ENCODE measurements around the gene PHC2. TPM values are rescaled to one million over a fixed set of nuclear protein-coding genes. Genes with fewer than 3 reads are reported as not detected.

Gene PHC2
- total RNA-seq, 4 donors from 2014 or later = 52.7 to 68.9 (median 59.8) TPM

DNA sequence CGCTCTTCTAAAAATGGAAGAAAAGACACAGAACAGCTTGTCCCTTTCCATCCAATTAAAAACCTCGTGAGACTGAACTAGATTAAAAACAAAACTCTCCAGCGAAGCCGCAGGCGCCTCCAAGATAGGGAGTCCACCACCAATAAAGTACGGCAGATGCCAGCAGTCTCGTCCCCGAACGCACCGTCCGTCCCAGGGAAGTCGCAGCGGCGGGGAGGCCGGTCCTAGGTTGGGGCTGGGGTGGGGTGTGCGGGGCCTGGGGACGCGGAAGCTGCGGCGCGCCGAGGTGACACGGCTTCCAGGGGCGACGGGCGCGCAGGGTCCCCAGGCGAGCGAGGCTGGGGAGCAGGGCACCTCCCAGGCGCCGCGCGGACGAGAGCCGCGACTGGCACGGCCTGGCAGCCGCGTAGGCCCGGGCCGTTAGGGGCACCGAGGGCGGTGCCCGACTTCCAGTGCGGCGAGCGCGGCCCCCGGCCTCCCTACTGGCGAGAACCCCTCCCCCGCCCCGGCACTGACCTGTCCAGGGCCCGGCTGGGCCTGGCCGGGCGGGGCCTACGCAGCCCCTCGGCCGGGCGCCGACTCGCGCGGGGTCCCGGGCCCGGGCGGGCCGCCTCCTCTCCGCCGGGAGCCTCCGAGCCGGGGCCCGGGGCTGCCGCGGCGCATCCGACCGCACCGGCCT is 81.7 kb downstream of the PHC2 start:
- Histone ChIP-seq H3K9me3 (no peaks in the 10 kb centered on the region), H3K4me1 (peaks cover 19 to 49% (median 49%) of the 10 kb centered on the region in 4 donors), H3K27me3 (no peaks in the 10 kb centered on the region), H3K27ac (peak overlapping the region; percentile 95 to 99 (median 98)), H3K4me3 (peak overlapping the region; percentile 44 to 96 (median 81)), H3K36me3 (no peaks in the 10 kb centered on the region)
- TF ChIP-seq POLR2AphosphoS5 (IDR thresholded peaks at IDR 0.05) (peak in 1 of 3 donors; percentile 13), EP300 (IDR thresholded peaks at IDR 0.05; ENCODE audit: low read depth) (no peak), POLR2A (IDR thresholded peaks at IDR 0.05) (peak; percentile 24)
- TF ChIP-seq, protein P1, sequence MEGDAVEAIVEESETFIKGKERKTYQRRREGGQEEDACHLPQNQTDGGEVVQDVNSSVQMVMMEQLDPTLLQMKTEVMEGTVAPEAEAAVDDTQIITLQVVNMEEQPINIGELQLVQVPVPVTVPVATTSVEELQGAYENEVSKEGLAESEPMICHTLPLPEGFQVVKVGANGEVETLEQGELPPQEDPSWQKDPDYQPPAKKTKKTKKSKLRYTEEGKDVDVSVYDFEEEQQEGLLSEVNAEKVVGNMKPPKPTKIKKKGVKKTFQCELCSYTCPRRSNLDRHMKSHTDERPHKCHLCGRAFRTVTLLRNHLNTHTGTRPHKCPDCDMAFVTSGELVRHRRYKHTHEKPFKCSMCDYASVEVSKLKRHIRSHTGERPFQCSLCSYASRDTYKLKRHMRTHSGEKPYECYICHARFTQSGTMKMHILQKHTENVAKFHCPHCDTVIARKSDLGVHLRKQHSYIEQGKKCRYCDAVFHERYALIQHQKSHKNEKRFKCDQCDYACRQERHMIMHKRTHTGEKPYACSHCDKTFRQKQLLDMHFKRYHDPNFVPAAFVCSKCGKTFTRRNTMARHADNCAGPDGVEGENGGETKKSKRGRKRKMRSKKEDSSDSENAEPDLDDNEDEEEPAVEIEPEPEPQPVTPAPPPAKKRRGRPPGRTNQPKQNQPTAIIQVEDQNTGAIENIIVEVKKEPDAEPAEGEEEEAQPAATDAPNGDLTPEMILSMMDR (IDR thresholded peaks at IDR 0.05) = no peak
- DNase-seq = peak; percentile 57
- WGBS, 2 donors (ENCODE audit: low coverage in 1 of 2) = 0 to 1% methylated on average over 6 to 24 of the region's 78 CpGs
- intact Hi-C loops (cut with DNase I; ENCODE audit: low total_unique reads) = no loop called here
- in situ Hi-C loops (cut with MboI; ENCODE audit: low pct_ligation_motif_present in 1 of 4, low pct_unique_long_range_greater_than_20kb in 1 of 4, low sequenced_read_pairs in 3 of 4) = no loop called here

DNA sequence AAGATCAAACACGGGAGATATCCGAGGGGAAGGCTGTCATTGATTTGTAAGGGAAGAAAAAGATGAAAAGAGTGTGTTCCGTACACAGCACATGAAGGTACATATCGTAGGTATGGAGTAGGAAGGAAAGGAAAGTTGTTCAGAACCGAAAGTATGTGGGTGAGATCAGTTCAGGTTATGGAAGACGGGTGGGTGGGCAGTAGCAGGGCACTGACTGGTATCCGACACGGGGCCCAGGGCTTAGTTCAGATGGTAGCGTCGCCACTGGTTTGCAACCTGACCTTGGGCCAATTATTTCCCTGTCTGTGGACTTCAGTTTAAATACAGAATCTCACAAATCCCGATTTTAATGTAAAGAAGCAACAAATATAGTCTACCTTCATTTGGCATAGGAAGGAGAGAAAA is 82.2 kb downstream of the PHC2 start:
- in situ Hi-C loops (cut with MboI; ENCODE audit: low pct_ligation_motif_present in 1 of 4, low pct_unique_long_range_greater_than_20kb in 1 of 4, low sequenced_read_pairs in 3 of 4) = no loop called here
- WGBS, 2 donors (ENCODE audit: low coverage in 1 of 2) = 3 to 4% methylated on average over 7 to 11 of the region's 11 CpGs

GRCh38 chr1:33348194-33348593 is 82.7 kb downstream of the PHC2 start:
- peak overlapping the region; percentile 44 to 96 (median 81) for H3K4me3 ChIP-seq

More for the DNA sequence above, 82.2 kb downstream of the PHC2 start:
- Histone ChIP-seq H3K27me3 (no peaks in the 10 kb centered on the region), H3K36me3 (no peaks in the 10 kb centered on the region), H3K4me1 (peaks cover 24 to 55% (median 54%) of the 10 kb centered on the region in 4 donors), H3K4me3 (peak overlapping the region; percentile 44 to 96 (median 81)), H3K9me3 (no peaks in the 10 kb centered on the region), H3K27ac (peak overlapping the region; percentile 95 to 99 (median 98))
- TF ChIP-seq POLR2A (IDR thresholded peaks at IDR 0.05) = no peak
- peak; percentile 4 to 31 (median 18) for TF ChIP-seq POLR2AphosphoS5 (IDR thresholded peaks at IDR 0.05)
- TF ChIP-seq, protein P1 (IDR thresholded peaks at IDR 0.05) = no peak
- no peak for DNase-seq
- intact Hi-C loops (cut with DNase I; ENCODE audit: low total_unique reads) = no loop called here

DNA sequence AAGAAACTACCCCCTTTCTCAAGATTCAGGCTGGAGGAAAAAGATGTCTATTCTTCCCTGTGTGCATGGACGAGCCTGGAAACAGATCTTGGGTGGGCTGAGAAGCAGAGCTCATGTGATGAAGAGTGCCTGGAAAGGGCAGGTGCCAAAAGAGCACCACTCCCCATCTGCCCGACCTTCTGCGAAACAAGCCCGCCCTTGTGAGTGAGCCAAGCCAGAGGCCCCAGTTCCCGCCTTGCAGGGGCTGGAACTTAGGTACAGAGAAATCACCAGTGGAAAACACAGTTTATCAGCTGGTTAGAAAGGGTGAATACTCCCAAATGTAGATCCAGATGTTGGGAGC is 83.3 kb downstream of the PHC2 start:
- Histone ChIP-seq H3K36me3 (no peaks in the 10 kb centered on the region), H3K9me3 (no peaks in the 10 kb centered on the region), H3K4me1 (peaks cover 35 to 65% (median 63%) of the 10 kb centered on the region in 4 donors), H3K4me3 (peak overlapping the region; percentile 8 to 96 (median 81)), H3K27ac (peak overlapping the region; percentile 95 to 99 (median 98)), H3K27me3 (no peaks in the 10 kb centered on the region)
- intact Hi-C loops (cut with DNase I; ENCODE audit: low total_unique reads) (no loop called here), in situ Hi-C loops (cut with MboI; ENCODE audit: low pct_ligation_motif_present in 1 of 4, low pct_unique_long_range_greater_than_20kb in 1 of 4, low sequenced_read_pairs in 3 of 4) (no loop called here)
- peak; percentile 47 for DNase-seq
- 17 to 36% methylated on average over 1 to 5 of the region's 5 CpGs for WGBS, 2 donors (ENCODE audit: low coverage in 1 of 2)
- peak; percentile 3 to 28 (median 12) for TF ChIP-seq POLR2AphosphoS5 (IDR thresholded peaks at IDR 0.05)
- no peak for TF ChIP-seq POLR2A (IDR thresholded peaks at IDR 0.05)
- no peak for TF ChIP-seq EP300 (IDR thresholded peaks at IDR 0.05; ENCODE audit: low read depth)

More at GRCh38 chr1:33348194-33348593, 82.7 kb downstream of the PHC2 start:
- DNase-seq = no peak
- no peak for TF ChIP-seq POLR2AphosphoS5 (IDR thresholded peaks at IDR 0.05)
- no peak for TF ChIP-seq POLR2A (IDR thresholded peaks at IDR 0.05)
- TF ChIP-seq EP300 (IDR thresholded peaks at IDR 0.05; ENCODE audit: low read depth) = no peak
- TF ChIP-seq, protein P1 (IDR thresholded peaks at IDR 0.05) = no peak
- H3K36me3 ChIP-seq = no peaks in the 10 kb centered on the region
- no peaks in the 10 kb centered on the region for H3K27me3 ChIP-seq
- H3K9me3 ChIP-seq = no peaks in the 10 kb centered on the region
- intact Hi-C loops (cut with DNase I; ENCODE audit: low total_unique reads) (no loop called here), in situ Hi-C loops (cut with MboI; ENCODE audit: low pct_ligation_motif_present in 1 of 4, low pct_unique_long_range_greater_than_20kb in 1 of 4, low sequenced_read_pairs in 3 of 4) (no loop called here)
- WGBS, 2 donors (ENCODE audit: low coverage in 1 of 2) = 45 to 48% methylated on average over 1 to 2 of the region's 2 CpGs
- peak overlapping the region; percentile 95 to 99 (median 98) for H3K27ac ChIP-seq
- H3K4me1 ChIP-seq = peaks cover 29 to 60% (median 58%) of the 10 kb centered on the region in 4 donors
